Mucosa of descending colon (tissue), 3 donors: Measurements from ENCODE around the gene FAM90A1. TPM values are rescaled to one million over a fixed set of nuclear protein-coding genes. Genes with fewer than 3 reads are reported as not detected.
"Not testable (repeated sequence)": the region's sequence is repeated elsewhere in the genome, so short reads cannot be mapped to it uniquely, and the experiment has no call there.

Source experiments
- ATAC-seq: fragments of 200-7000 bp; cut with Tn5 transposase; one replicate; pipeline ENCODE4 v1.9.1; 2020; ENCODE audit warnings: mild to moderate bottlenecking, moderate library complexity
- DNase-seq, 3 donors: peaks; one replicate each; pipeline ENCODE4 v3.0.0-alpha.2; 2020
- H3K36me3 ChIP-seq: fragments of 200-600 bp; one replicate; pipeline ENCODE4 v1.8.0; 2021; ENCODE audit warnings: low read depth, mild to moderate bottlenecking
- H3K4me1 ChIP-seq: fragments of 200-600 bp; one replicate; pipeline ENCODE4 v1.8.0; 2021; ENCODE audit warnings: low read depth, mild to moderate bottlenecking
- H3K4me3 ChIP-seq: fragments of 200-600 bp; one replicate; pipeline ENCODE4 v1.8.0; 2021; ENCODE audit warnings: mild to moderate bottlenecking
- H3K9me3 ChIP-seq: fragments of 200-600 bp; one replicate; pipeline ENCODE4 v1.8.0; 2021; ENCODE audit warnings: mild to moderate bottlenecking
- intact Hi-C, 2 donors: fragments of 100-400 bp; cut with DNase I in 1 of 2; cut with micrococcal nuclease in 1 of 2; formaldehyde crosslinking; loops; one replicate each; pipeline versions ENCODE4 v1.11.0 to v1.11.1; 2022; cut with DNase I, micrococcal nuclease
- total RNA-seq, 3 donors: library from RNA; stranded (reverse); fragmentation: NEBNext Ultra II Directional in 2 of 3; extraction: Animal tissue kit (Norgen Biotek cat#: 25700) in 2 of 3; gene quantifications; one replicate each; pipeline versions ENCODE4 v1.2.1 to v1.2.4, GENCODE V29; 2021 to 2023
- TF ChIP-seq, protein P1 (sequence below): fragments of 200-600 bp; IDR thresholded peaks from one replicate; pipeline ENCODE4 v1.8.0; 2022; ENCODE audit warnings: antibody characterized with exemption, mild to moderate bottlenecking
- donor health status: DM: no; HTN: no; CAD: no; lungs with moderate emphysema.
- donor health status: DM: no; HTN: no; CAD: no.
- donor health status: DM: no; HTN: yes; CAD: no.

The FAM90A1 gene
- total RNA-seq, 3 donors from 2014 or later, result 0.36 TPM; not detected in 2

GRCh38 chr12:8179989-8180585 is 47.3 kb downstream of the FAM90A1 start:
- H3K9me3 ChIP-seq, H3K36me3 ChIP-seq, H3K4me1 ChIP-seq, intact Hi-C loops: not testable (repeated sequence)
- H3K4me3 ChIP-seq, result peak overlapping the region; percentile 40
- ATAC-seq (peak; percentile 60), DNase-seq (peak; percentile 57 to 86 (median 67))
- TF ChIP-seq, protein P1, sequence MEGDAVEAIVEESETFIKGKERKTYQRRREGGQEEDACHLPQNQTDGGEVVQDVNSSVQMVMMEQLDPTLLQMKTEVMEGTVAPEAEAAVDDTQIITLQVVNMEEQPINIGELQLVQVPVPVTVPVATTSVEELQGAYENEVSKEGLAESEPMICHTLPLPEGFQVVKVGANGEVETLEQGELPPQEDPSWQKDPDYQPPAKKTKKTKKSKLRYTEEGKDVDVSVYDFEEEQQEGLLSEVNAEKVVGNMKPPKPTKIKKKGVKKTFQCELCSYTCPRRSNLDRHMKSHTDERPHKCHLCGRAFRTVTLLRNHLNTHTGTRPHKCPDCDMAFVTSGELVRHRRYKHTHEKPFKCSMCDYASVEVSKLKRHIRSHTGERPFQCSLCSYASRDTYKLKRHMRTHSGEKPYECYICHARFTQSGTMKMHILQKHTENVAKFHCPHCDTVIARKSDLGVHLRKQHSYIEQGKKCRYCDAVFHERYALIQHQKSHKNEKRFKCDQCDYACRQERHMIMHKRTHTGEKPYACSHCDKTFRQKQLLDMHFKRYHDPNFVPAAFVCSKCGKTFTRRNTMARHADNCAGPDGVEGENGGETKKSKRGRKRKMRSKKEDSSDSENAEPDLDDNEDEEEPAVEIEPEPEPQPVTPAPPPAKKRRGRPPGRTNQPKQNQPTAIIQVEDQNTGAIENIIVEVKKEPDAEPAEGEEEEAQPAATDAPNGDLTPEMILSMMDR, result peak; percentile 84

GRCh38 chr12:8172911-8173310 is 54.5 kb downstream of the FAM90A1 start:
- H3K36me3 ChIP-seq, H3K9me3 ChIP-seq, ATAC-seq, H3K4me3 ChIP-seq, H3K4me1 ChIP-seq, intact Hi-C loops, DNase-seq: not testable (repeated sequence)

Other genes starting within 250 kb of the FAM90A1 start
- gene FOXJ2, start 194.9 kb downstream of the FAM90A1 start, total RNA-seq, result 10 to 100 TPM; 10.8 to 24.0 (median 12.3) TPM
- 10 to 100 TPM in 2 of 3 donors, 1 to 10 TPM in 1; 2.8 to 15.5 (median 12.5) TPM for gene C3AR1, start 161.3 kb downstream of the FAM90A1 start, total RNA-seq
- 10 to 100 TPM; 37.1 to 41.6 (median 39.5) TPM for gene NECAP1, start 145.3 kb downstream of the FAM90A1 start, total RNA-seq
- gene CLEC4A, start 104.0 kb downstream of the FAM90A1 start, total RNA-seq, result 1 to 10 TPM in 2 of 3 donors, under 1 TPM in 1; 0.70 to 1.1 (median 1.0) TPM
- not detected for gene ZNF705A, start 70.6 kb downstream of the FAM90A1 start, total RNA-seq
- not detected for gene CLEC6A, start 228.3 kb upstream of the FAM90A1 start, total RNA-seq